Stimulated activated naive CD4-positive, alpha-beta T cell (primary cell): ENCODE results near the gene ALDOB.
"Not testable (repeated sequence)": the region's sequence is repeated elsewhere in the genome, so short reads cannot be mapped to it uniquely, and the experiment has no call there.

Source experiments
- DNase-seq, 6 experiments: peaks; one replicate each; lab custom pipeline; 2025; lab: John Stamatoyannopoulos, UW

The ALDOB gene

DNA sequence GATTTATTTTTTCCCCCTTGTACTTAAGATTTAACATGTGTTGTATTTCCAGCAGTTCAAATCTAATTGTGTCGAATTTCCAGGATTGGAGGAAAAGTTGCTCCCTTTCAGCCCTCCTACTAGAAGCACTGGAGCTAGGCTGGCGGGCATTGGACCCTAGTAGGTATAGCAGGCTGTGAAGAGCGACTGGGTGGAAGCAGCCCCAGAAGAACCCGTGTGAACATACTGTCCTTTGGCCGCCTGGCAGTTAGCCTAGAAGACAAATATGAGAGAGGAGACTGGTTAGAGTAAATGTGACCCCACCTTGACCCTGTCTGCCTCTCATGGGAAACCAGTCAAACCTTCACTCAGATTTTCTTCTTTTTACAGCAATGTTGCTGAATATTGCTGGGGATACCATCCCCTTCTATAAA, 13.9 kb downstream of the ALDOB start:
- DNase-seq: no peak

DNA sequence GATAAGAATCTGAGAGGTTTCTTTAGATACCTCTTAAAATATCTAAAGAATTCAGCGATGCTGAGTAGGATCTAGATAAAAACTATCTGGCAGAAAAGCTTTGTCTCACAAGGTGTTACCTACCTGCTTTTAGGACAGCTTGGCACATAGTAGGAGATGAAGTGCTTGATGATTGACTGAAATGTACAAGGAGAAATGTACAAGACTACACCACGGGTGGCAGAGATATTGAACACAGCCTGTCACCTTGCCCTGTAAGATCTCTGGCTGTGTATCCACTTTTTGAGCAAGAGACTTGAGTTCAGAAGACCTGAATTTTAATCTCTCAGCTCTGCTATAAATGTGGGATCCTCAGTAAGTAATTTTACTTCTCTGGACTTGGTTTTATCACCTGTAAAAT, 15.7 kb downstream of the ALDOB start:
- DNase-seq: no peak

DNA sequence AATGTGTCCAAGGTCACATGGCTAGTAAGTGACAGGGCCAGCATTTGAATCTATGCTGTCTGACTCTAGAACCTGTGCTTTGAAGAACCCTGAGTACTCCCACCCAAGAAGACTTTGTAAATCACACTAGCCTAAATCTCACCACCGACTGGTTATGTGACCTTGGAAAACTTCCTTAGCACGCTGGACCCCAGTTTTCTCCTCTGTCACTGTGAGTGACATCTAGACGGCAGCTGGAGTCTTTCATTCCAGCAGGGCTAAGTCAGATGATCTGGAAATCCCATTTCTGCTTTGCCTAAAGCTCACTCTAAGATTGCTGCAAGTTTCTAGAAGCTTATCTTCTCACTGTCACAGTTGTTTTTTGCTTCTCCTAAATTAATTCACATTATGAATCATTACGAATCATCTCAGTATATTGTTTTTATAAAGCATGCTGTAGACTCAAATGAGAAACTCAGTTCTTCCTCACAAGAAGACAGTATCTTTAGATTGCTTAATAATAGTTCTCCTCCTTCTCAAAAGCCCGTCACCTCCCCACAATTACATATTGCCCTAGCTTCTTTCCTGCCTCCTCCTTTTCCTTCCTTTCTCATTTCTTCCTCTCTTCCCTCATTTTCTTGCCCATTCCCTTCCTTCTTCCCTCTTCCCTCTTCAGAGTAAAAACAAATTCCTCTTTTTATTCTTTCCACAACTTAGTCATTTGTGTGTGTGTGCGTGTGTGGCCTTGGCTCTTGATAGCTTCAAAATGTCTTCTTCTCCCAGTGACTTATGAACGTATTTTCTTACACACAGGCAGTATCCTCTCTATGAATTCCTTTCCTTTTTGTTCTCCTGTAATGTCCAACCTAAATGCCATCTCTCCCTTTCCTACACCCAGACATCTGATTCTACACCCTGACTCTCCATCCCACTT, 16.8 kb downstream of the ALDOB start:
- DNase-seq: no peak

DNA sequence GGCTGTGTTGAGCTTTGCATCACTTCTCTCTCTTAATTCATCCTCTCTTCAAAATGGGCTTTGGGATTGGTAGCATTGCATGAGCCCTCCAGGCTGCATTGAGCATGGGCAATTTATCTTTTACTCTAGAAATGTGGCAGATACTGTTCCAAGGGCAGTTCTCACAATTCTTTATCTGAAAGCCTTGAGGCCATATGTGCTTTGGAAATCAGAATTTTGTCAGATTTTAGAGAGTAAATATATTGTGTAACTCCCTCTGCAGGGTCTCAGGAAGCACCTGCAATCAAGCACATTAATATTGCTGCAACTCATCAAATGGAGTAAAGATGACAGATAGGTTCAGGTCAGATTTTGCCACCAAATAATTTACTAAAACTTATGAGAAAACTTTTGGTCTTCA, 17.6 kb downstream of the ALDOB start:
- no peak for DNase-seq

DNA sequence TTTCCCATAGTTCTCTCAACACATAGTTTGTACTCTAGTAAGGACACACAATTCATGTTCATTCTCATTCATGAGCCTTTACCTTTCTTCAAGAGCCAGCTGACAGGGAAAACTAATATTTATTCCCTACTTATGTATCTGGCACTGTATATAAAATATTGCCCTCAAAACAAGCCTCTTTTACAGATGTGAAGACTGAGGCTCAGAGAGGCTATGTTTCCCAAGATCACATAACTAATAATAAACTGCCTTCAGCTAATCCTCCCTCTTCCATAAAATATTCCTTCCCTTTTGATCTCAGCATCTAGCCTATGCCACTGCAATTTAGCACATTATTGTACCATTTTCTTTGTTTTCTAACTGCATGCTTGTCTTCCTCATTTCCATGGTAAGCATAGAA, 18.2 kb downstream of the ALDOB start:
- DNase-seq: no peak

DNA sequence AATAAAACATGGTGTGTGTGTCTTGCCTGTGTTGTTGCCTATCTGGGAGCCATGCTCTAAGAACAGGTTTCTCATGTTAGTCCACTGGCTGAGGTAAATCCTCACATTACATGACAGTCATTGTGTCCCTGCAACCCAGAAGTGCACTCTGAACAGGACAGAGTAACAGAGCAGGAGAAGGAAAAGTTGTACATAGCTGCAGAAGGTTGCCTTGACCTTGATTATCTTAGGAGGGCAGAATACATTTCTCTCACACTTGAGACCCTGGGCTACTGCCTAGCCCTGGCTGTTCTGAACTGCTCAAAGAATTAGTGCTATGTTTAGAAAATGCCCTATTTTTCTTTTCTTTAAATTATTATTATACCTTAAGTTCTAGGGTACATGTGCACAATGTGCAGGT, 20.0 kb downstream of the ALDOB start:
- no peak for DNase-seq

DNA sequence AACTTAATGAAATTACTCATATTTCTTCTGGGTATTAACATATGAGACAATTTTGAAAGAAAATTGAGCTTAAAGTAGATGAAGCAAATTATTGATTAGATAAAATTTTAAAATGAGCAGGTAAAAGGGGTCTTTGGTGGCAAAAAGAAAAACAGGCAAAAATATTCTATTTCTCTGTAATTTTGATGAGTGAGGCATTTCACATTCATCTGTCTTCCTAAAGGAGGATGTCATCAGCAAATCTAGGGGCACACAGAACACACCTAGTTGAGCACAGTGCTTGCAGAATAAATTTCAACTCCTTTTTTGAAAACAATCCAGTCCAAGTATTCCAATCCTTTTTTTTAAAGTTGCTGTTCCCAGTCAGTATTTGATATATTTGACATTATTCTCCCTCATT, 20.7 kb downstream of the ALDOB start:
- DNase-seq: no peak

DNA sequence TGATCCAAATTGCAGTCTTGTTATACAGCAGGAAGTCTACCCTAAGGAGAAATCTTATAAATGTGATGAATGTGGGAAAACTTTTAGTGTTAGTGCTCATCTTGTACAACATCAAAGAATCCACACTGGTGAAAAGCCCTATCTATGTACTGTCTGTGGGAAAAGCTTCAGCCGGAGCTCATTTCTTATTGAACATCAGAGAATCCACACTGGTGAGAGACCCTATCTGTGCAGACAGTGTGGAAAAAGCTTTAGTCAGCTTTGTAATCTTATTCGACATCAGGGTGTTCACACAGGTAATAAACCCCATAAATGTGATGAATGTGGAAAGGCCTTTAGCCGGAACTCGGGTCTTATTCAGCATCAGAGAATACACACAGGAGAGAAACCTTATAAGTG, 26.5 kb downstream of the ALDOB start:
- no peak for DNase-seq

DNA sequence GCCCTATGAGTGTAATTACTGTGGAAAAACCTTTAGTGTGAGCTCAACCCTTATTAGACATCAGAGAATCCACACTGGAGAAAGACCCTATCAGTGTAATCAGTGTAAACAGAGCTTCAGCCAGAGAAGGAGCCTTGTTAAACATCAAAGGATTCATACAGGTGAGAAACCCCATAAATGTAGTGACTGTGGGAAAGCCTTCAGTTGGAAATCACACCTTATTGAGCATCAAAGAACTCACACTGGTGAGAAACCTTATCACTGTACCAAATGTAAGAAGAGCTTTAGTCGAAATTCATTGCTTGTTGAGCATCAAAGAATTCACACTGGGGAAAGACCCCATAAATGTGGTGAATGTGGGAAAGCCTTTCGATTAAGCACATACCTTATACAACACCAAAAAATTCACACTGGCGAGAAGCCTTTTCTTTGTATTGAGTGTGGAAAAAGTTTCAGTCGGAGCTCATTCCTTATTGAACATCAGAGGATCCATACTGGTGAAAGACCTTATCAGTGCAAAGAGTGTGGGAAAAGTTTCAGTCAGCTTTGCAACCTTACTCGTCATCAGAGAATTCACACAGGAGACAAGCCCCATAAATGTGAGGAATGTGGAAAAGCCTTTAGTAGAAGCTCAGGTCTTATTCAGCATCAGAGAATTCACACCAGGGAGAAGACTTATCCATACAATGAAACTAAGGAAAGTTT, 27.0 kb downstream of the ALDOB start:
- peak in 1 of 6 experiments; percentile 1 for DNase-seq

DNA sequence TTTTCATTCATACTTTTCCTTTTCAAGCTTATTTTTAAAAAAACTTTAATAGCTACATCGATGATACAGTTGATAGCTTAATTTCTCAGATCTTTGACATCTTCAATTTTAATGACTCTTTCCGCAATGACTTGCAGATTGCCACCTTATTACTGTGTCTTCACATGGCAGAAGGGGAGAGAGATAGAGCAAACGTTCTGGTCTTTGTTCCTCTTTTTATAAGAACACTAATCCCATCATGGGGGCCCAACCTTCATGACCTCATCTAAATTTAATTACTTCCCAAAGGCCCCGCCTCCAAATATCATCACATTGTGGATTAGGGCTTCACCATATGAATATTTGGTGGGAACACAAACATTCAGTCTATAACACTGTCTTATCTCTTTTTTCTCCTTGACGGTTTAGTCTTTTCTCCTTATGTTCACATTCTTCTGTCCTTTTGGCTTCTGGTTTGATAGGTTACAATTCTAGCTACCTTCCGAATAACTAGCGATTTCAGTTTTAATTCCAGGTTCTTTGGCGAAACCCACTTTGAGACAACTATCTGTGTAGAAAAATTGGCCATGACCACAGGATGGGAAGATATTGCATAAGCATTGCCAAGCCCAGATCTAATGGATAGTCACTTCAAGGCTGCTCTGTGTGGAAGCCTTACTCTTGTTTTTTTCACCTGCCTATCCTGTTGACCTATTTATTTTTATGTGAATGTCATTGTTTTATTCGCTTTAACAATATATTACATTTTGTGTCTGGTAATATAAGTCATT, 31.9 kb downstream of the ALDOB start:
- DNase-seq: no peak

DNA sequence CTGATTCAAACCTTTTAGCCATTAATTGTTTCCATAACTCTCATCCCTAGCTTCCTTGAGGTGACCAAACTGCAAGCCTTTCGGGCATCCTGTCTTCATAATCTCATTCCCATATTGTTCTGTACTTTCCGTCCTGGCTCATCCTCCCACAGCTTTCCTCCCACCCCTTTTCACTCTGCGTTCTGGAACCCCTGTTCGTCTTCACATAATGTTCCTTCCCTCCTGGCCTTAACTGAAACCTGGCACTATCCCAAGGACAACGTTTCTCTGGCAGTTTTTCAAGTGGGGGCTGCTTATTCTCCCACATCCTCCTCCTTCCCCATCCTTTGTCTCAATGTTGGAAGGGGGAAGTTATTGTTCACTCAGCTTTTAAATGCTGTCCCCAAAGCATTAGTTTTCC, 35.5 kb downstream of the ALDOB start:
- DNase-seq: no peak

DNA sequence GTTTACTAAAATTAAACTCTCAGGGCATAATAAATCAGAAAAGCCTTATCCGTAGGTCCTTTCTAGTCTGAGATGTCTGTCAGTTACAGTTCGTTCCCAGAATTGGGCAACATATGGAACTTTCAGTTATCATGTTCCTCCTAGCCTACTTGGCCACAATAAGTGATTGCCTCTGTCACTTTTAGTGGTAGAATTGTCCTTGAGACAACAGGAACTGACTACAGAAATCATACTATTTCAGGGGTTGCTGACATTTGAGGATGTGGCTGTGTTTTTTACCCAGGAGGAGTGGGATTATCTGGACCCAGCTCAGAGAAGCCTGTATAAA, 36.0 kb downstream of the ALDOB start:
- DNase-seq: no peak

DNA sequence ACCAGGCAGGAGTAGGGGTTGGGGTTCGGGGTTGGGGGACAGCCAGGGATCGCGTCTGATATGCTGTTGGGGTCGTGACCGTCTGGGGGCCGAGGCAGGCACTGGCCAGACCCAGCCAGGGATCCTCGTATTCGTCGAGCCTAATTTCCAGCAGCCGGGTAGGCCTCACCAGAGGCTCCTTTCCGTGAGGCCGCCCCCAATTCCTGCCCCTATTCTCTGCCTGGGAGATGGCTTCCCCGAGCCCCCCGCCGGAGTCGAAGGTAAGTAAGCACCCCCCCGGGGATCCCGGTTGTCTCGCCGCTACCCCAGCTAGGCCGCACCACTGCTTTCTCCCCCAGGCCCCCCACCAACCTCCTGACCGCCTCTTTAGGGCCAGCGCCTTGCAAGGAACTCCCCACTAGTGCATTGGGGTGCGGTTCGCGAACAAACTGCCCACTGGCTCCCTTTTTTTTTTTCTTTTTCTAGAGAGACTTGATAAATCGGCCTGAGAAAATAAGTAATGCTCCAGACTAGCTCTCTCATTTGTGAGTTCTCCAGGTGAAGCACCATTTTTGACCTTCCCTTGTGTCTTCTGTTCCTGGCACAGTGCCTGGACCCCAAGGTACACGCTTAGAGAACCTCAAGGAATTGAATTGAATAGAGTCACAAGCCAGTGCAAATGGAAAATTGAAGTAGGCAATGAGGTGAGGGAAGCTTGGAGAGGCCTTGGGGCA, 36.5 kb downstream of the ALDOB start:
- DNase-seq: peak in 2 of 6 experiments; percentile 15 to 24

DNA sequence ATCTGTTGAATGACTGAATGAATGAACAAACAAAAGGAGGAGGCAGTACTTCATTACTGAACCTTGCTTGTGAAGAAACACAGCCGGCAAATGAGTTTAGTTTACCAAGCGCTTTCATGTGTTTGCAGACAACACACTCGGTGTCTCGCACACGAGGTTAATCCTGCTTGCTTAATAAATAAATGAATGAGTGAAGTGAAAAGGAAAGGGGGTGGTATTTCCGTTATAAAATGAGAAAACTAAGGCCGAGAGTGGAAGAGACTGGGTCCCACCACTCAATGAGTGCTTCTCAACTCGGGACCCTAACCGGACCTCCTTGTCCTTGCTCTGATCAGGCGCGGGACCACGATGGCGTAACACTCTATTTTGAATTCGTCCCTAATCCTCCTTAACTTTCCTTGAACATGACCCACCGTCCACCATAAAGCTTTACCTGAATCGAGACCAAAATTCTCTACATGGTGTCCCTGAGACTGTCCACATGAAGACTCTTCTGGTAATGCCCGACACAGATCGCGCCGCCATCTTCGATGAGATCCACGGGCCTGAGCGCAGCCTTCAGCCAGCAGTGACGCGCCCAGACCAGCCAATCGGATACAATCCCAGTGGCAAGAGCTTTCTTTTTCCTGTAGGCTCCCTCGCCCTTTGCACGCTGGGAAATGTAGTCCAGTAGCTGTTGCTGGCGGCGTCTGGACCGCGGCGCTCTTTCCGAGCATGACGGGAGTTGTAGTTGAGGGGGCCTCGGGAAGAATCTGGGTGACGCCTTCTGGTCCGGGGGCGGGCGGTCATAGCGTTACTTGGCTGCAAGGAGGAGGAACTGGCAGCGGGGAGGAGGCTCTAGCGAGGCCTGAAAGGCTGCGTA, 37.3 kb downstream of the ALDOB start, which contains the start of the genes MRPL50 and ZNF189:
TSS of gene MRPL50 (minus strand) at position 551 of the 862 bp plus-strand sequence. CDS start at position 525, 26 bp downstream.
TSS of gene ZNF189 (plus strand) at position 784 of the 862 bp plus-strand sequence. CDS start 306 bp downstream, outside the sequence.
- DNase-seq: peak; percentile 91 to 97 (median 95)

DNA sequence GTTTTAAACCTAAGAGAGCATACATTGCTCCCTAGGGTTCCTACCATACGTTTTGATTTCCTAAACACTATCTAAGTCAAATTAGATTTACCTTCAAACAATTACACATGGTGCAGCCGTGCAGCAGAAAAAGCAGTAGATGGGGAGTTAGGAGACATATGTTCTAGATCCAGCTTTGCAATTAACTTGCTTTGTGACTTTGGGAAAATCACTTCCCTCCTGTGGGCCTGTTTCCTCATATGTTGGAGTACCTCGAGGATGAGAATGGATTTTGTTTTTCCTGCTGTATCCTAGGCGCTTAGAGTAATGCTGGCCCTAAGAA, 37.9 kb downstream of the ALDOB start:
- no peak for DNase-seq

DNA sequence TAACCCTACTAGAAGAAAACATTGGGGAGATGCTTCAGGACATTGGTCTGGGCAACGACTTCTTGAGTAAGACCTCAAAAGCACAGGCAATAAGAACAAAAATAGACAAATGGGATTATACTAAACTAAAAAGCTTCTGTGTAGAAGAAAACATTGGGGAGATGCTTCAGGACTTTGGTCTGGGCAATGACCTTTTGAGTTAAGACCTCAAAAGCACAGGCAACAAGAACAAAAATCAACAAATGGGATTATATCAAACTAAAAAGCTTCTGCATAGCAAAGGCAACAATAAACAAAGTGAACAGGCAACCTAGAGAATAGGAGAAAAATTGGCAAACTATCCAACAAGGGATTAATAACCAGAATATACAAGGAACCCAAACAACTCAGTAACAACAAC, 40.9 kb downstream of the ALDOB start:
- no peak for DNase-seq

DNA sequence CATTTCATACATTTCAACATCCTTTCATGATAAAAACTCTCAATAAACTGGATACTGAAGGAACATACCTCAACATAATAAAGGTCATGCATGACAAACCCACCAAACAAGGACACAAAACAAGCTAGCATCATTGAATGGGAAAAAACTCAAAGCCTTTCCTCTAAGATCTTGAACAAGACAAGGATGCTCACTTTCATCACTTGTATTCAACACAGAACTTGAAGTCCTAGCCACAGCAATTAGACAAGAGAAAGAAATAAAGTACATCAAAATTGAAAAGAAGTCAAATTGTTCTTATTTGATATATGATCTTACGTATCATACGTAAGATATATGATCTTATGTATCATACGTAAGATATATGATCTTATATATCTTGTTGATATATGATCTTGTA, 42.4 kb downstream of the ALDOB start:
- DNase-seq: no peak

DNA sequence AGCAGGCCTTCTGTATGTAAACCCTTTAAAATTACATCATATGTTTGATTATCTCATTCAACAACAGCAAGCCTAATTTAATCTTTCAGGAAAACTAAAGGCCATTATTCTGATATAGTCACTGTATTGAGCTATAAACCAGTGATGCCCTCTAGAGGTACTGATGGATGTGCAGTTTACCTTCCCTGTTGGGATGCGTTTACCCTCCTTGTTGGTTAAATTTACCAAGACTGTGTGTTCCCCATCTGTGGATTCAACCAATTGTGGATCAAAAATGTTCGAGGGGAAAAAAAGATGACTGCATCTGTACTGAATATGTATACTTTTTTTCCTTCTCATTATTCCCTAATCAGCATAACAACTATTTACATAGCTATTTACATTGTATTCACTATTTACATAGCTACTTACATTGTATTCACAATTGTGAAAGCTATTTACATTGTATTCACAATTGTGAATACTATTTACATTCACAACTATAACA, 47.0 kb downstream of the ALDOB start:
- DNase-seq: no peak

DNA sequence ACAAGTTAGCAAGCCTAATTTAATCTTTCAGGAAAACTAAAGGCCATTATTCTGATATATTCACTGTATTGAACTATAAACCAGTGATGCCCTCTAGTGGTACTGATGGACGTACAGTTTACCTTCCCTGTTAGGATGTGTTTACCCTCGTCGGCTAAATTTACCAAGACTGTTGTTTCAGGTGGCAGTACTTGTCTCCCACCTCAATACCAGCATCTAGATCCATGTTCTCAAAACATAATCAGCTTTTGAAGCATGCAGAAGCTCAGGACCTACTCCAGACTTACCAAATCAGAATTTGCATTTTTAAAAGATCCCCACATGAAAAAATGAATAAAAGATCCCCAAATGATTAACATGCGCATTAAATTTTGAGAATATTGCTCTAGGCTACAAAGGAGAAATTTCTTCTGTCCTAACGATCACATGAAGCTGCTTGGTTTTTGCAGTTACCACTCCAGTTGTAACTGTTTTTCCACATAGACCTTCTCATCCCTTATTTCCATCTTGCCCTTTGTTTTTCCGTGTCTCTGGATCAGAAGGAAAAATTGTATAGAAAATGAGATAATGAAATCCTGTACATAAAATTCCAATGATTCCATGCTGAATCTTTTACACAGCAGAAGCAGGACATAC, 47.6 kb downstream of the ALDOB start:
- DNase-seq: peak in 1 of 6 experiments; percentile 8

DNA sequence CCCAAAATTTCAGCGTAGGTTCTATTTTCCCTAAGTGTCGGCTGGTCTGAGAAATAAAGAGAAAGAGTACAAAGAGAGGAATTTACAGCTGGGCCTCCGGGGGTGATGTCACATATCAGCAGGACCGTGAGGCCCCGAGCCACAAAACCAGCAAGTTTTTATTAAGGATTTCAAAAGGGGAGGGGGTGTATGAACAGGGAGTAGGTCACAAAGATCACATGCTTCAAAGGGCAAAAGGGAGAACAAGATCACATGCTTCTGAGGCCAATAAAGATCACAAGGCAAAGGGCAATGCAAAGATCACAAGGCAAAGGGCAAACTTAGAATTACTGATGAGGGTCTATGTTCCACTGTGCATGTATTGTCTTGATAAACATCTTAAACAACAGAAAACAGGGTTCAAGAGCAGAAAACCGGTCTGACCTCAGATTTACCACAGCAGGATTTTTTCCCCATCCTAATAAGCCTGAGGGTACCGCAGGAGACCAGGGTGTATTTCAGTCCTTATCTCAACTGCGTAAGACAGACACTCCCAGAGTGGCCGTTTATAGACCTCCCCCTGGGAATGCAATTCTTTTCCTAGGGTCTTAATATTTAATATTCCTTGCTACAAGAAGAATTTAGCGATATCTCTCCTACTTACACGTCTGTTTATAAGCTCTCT, 50.6 kb downstream of the ALDOB start, which contains the start of gene BAAT:
TSS of gene BAAT (minus strand) at position 134 of the 664 bp plus-strand sequence. CDS start 13,602 bp downstream, outside the sequence.
- not testable (repeated sequence) for DNase-seq
